Measurements from ENCODE around the gene C16orf92. TPM values are rescaled to one million over a fixed set of nuclear protein-coding genes. Genes with fewer than 3 reads are reported as not detected.

The C16orf92 gene
- total and polyA plus RNA-seq, 2 of the 13 experiments (the other 11 are each of a cell fraction or from before 2014, with no cell fraction given): not detected

DNA sequence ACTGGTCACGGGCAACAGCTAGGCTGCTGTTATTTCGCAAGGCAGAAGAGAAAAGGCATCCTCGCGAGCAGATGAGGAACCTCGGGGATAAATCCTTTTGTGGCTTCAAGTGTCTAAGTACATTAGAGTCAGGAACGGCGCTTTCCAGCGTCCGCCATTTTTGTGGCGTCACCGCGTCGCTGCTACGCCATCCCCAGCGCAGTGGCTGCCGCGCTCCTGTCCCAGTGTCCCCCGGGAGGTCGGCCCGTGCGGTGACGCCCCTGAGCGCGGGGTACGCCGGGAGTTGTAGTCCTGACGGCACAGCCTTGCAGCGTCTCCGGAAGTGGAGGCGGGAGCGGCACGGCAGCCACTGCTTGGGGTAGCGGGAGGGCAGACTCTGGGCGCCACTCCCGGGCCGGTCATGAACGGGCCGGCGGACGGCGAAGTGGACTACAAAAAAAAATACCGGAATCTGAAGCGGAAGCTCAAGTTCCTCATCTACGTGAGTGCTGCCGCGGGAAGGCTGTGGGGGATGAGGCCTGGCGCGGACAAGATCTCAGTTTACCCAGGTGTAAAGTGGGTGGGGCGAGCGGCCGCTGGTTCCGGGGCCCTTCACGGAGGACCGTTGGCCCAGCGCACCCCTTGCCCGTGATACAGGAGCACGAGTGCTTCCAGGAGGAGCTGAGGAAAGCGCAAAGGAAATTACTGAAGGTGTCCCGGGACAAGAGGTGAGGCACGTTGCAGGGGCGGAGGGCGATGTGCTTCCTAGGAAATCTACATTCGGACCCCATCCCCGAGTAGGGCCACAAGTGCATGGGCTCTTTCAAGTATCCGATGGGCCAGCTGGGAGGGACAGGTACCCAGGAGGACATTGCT is 26.9 kb upstream of the C16orf92 start, which contains the start of gene INO80E (continued):
- TF ChIP-seq, protein P1, sequence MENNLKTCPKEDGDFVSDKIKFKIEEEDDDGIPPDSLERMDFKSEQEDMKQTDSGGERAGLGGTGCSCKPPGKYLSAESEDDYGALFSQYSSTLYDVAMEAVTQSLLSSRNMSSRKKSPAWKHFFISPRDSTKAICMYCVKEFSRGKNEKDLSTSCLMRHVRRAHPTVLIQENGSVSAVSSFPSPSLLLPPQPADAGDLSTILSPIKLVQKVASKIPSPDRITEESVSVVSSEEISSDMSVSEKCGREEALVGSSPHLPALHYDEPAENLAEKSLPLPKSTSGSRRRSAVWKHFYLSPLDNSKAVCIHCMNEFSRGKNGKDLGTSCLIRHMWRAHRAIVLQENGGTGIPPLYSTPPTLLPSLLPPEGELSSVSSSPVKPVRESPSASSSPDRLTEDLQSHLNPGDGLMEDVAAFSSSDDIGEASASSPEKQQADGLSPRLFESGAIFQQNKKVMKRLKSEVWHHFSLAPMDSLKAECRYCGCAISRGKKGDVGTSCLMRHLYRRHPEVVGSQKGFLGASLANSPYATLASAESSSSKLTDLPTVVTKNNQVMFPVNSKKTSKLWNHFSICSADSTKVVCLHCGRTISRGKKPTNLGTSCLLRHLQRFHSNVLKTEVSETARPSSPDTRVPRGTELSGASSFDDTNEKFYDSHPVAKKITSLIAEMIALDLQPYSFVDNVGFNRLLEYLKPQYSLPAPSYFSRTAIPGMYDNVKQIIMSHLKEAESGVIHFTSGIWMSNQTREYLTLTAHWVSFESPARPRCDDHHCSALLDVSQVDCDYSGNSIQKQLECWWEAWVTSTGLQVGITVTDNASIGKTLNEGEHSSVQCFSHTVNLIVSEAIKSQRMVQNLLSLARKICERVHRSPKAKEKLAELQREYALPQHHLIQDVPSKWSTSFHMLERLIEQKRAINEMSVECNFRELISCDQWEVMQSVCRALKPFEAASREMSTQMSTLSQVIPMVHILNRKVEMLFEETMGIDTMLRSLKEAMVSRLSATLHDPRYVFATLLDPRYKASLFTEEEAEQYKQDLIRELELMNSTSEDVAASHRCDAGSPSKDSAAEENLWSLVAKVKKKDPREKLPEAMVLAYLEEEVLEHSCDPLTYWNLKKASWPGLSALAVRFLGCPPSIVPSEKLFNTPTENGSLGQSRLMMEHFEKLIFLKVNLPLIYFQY (CRISPR knock-in tag; IDR thresholded peaks at IDR 0.05; ENCODE audit: borderline replicate concordance): peak; percentile 64; the same call in 1 of the 2 replicates
- TF ChIP-seq U2AF2 (IDR thresholded peaks at IDR 0.05; ENCODE audit: low read depth, low read length) (no peak), KAT7 (CRISPR knock-in tag; IDR thresholded peaks at IDR 0.05; ENCODE audit: borderline replicate concordance) (peak; percentile 48), ZFP37 (CRISPR knock-in tag; IDR thresholded peaks at IDR 0.05; ENCODE audit: borderline replicate concordance) (peak; percentile 63; the same call in 1 of the 2 replicates), MBNL3 (CRISPR knock-in tag; conservative IDR thresholded peaks at IDR 0.05) (no peak), ZNF143 (CRISPR knock-in tag; IDR thresholded peaks at IDR 0.05) (peak; percentile 99), AKNA (CRISPR knock-in tag; IDR thresholded peaks at IDR 0.05; ENCODE audit: borderline replicate concordance) (no peak; the same call in 1 of the 2 replicates), SOX5 (CRISPR knock-in tag; IDR thresholded peaks at IDR 0.05; ENCODE audit: borderline replicate concordance) (0 out of 2 replicates have a peak, but pooled peaks have one; percentile 62), ZEB1 (IDR thresholded peaks at IDR 0.05; ENCODE audit: insufficient replicate concordance, low read depth) (peak; percentile 53), ZNF782 (CRISPR knock-in tag; IDR thresholded peaks at IDR 0.05; ENCODE audit: borderline replicate concordance) (no peak), NCOA5 (CRISPR knock-in tag; IDR thresholded peaks at IDR 0.05) (no peak), HMGA1 (CRISPR knock-in tag; conservative IDR thresholded peaks at IDR 0.05) (no peak), ZKSCAN5 (CRISPR knock-in tag; IDR thresholded peaks at IDR 0.05) (peak; percentile 67; the same call in 1 of the 2 replicates), CHCHD3 (CRISPR knock-in tag; IDR thresholded peaks at IDR 0.05) (0 out of 2 replicates have a peak, but pooled peaks have one; percentile 4), POGZ (CRISPR knock-in tag; IDR thresholded peaks at IDR 0.05) (peak; percentile 74)
- TF ChIP-seq, protein P2, sequence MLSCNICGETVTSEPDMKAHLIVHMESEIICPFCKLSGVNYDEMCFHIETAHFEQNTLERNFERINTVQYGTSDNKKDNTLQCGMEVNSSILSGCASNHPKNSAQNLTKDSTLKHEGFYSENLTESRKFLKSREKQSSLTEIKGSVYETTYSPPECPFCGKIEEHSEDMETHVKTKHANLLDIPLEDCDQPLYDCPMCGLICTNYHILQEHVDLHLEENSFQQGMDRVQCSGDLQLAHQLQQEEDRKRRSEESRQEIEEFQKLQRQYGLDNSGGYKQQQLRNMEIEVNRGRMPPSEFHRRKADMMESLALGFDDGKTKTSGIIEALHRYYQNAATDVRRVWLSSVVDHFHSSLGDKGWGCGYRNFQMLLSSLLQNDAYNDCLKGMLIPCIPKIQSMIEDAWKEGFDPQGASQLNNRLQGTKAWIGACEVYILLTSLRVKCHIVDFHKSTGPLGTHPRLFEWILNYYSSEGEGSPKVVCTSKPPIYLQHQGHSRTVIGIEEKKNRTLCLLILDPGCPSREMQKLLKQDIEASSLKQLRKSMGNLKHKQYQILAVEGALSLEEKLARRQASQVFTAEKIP (CRISPR knock-in tag; IDR thresholded peaks at IDR 0.05; ENCODE audit: borderline replicate concordance): 0 out of 2 replicates have a peak, but pooled peaks have one; percentile 88
- TF ChIP-seq, protein P3, sequence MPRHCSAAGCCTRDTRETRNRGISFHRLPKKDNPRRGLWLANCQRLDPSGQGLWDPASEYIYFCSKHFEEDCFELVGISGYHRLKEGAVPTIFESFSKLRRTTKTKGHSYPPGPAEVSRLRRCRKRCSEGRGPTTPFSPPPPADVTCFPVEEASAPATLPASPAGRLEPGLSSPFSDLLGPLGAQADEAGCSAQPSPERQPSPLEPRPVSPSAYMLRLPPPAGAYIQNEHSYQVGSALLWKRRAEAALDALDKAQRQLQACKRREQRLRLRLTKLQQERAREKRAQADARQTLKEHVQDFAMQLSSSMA (CRISPR knock-in tag; IDR thresholded peaks at IDR 0.05): peak; percentile 90; the same call in 1 of the 2 replicates
